Measurements from ENCODE around the gene BMPR1B. TPM values are rescaled to one million over a fixed set of nuclear protein-coding genes. Genes with fewer than 3 reads are reported as not detected.

Gene BMPR1B
- total and polyA plus RNA-seq, 9 donors = 4.9 to 35.7 (median 13.3) TPM

GRCh38 chr4:94880956-94881355 lies 123.2 kb downstream of the BMPR1B start:
- H3K36me3 ChIP-seq = no peaks in the 10 kb centered on the region
- no peak overlapping the region for H3K4me3 ChIP-seq
- intact Hi-C loops (cut with DNase I) = no loop called here
- H3K4me1 ChIP-seq (ENCODE audit: insufficient read depth) = peaks cover 2% of the 10 kb centered on the region
- H3K9me3 ChIP-seq = no peaks in the 10 kb centered on the region
- no peak for DNase-seq
- 80 to 83% (median 83%) methylated on average over 3 of the region's 3 CpGs for WGBS, 3 donors
- TF ChIP-seq EP300 (IDR thresholded peaks at IDR 0.05) = no peak
- no peak for TF ChIP-seq CTCF (IDR thresholded peaks at IDR 0.05)
- no peak for TF ChIP-seq POLR2A (IDR thresholded peaks at IDR 0.05)
- no peaks in the 10 kb centered on the region for H3K27me3 ChIP-seq
- no peak overlapping the region for H3K27ac ChIP-seq

DNA sequence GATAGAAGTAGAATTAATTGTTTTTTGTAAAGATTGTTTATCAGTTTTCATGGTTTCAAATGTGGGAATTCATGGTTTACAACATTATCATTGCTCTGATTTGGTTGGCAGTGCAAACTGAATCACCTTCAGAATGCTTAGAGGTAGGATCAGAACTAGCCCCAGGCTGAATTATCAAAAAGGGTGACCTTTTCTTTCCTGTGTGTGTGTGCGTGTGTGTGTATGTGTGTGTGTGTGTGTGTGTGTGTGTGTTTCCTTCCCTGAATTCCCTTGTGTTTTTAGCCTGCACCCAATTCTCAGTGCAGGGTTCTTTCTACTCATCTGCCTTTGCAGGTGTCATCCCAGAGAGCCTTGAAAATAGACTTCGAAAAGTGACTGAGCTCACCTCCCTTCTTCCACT lies 125.0 kb downstream of the BMPR1B start:
- 80 to 92% (median 83%) methylated on average over 2 of the region's 2 CpGs for WGBS, 3 donors
- TF ChIP-seq EP300 (IDR thresholded peaks at IDR 0.05) = no peak
- no peak for TF ChIP-seq POLR2A (IDR thresholded peaks at IDR 0.05)
- TF ChIP-seq CTCF (IDR thresholded peaks at IDR 0.05) = no peak
- H3K27ac ChIP-seq = no peak overlapping the region
- no peak overlapping the region for H3K4me3 ChIP-seq
- H3K9me3 ChIP-seq = no peaks in the 10 kb centered on the region
- no peak for DNase-seq
- intact Hi-C loops (cut with DNase I) = no loop called here
- H3K4me1 ChIP-seq (ENCODE audit: insufficient read depth) = peaks cover 2% of the 10 kb centered on the region
- no peaks in the 10 kb centered on the region for H3K27me3 ChIP-seq
- H3K36me3 ChIP-seq = no peaks in the 10 kb centered on the region

DNA sequence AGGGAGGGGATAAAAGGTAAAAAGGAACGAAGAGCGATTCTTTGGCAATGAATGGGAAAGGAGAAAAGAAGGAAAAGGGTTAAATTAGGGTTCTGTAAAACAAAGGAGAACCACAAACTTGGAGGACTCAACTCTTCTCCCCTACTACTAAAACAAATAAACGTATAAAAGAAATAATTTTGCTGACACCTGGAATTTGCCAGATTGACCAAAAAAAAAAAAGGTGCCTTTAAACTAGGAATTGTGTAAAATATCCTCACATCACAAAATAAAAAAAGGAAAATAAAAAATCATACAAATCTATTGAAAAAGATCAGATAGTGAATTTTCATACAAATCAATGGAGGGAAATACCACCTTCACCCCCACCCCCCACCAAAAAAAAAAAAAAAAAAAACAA lies 129.3 kb downstream of the BMPR1B start:
- WGBS, 3 donors = 83 to 87% (median 86%) methylated on average over 3 of the region's 3 CpGs
- TF ChIP-seq CTCF (IDR thresholded peaks at IDR 0.05) (no peak), POLR2A (IDR thresholded peaks at IDR 0.05) (no peak), EP300 (IDR thresholded peaks at IDR 0.05) (no peak)
- intact Hi-C loops (cut with DNase I) = no loop called here

GRCh38 chr4:94889523-94889922 lies 131.8 kb downstream of the BMPR1B start:
- no peak for DNase-seq
- Histone ChIP-seq H3K9me3 (no peaks in the 10 kb centered on the region), H3K27ac (no peak overlapping the region), H3K4me3 (no peak overlapping the region), H3K27me3 (no peaks in the 10 kb centered on the region), H3K4me1 (ENCODE audit: insufficient read depth) (peaks cover 2% of the 10 kb centered on the region), H3K36me3 (no peaks in the 10 kb centered on the region)
- WGBS, 3 donors = 59 to 68% (median 61%) methylated on average over 1 of the region's 1 CpG
- intact Hi-C loops (cut with DNase I) = no loop called here
- TF ChIP-seq POLR2A (IDR thresholded peaks at IDR 0.05) (no peak), EP300 (IDR thresholded peaks at IDR 0.05) (no peak), CTCF (IDR thresholded peaks at IDR 0.05) (no peak)

More for the DNA sequence above, 129.3 kb downstream of the BMPR1B start:
- Histone ChIP-seq H3K27me3 (no peaks in the 10 kb centered on the region), H3K27ac (no peak overlapping the region), H3K36me3 (no peaks in the 10 kb centered on the region), H3K4me1 (ENCODE audit: insufficient read depth) (peaks cover 2% of the 10 kb centered on the region), H3K4me3 (no peak overlapping the region), H3K9me3 (no peaks in the 10 kb centered on the region)
- no peak for DNase-seq

Data from ovary (tissue), 9 donors.